ENCODE data around the gene RTF1.

RTF1 gene

GRCh38 chr15:41499109-41499851, 82.4 kb downstream of the RTF1 start:
- Histone ChIP-seq H3K9ac (ENCODE audit: low read length in 2 of 2) (no peak overlapping the region), H3K27me3 (ENCODE audit: control insufficient read depth in 1 of 2, insufficient read depth in 2 of 2, low read length in 2 of 2) (peaks cover 29 to 47% of the 10 kb centered on the region in 2 donors), H3K4me3 (ENCODE audit: low read length in 2 of 2) (no peak overlapping the region), H3K27ac (ENCODE audit: low read length) (no peak overlapping the region), H3K4me1 (ENCODE audit: control insufficient read depth, insufficient read depth, low read length) (peaks cover 25% of the 10 kb centered on the region), H3K9me3 (ENCODE audit: control insufficient read depth in 2 of 2, low read length in 2 of 2) (no peaks in the 10 kb centered on the region), H3K36me3 (ENCODE audit: control insufficient read depth in 2 of 2, insufficient read depth in 2 of 2, low read length in 2 of 2) (no peaks in the 10 kb centered on the region)

DNA sequence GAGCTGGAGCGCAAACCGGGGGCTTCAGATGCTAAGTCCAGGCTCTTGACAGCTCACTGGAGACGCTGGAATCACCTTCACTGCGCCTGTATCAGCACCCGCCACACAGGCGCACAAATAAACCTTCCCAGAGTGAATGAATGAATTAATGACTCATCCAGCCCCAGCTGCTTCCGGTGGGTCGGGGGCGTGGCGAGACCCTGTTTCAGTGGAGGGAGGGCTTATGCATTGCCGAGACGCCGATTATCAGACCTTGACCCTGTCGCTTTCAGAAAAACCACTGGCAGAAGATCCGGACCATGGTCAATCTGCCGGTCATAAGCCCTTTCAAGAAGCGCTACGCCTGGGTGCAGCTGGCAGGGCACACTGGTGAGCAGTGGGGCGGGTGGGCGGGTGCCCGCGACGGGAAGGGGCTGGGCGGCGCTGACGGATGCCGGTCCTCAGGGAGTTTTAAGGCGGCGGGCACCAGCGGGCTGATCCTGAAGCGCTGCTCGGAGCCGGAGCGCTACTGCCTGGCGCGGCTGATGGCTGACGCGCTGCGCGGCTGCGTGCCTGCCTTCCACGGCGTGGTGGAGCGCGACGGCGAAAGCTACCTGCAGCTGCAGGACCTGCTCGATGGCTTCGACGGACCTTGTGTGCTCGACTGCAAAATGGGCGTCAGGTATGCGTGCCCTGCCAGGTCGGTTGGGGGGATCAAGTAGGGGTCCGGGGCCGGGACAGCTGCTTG, 84.5 kb downstream of the RTF1 start:
- Histone ChIP-seq H3K27ac (ENCODE audit: low read length) (no peak overlapping the region), H3K4me3 (ENCODE audit: low read length in 2 of 2) (peak overlapping the region; percentile 52 to 62), H3K9ac (ENCODE audit: low read length in 2 of 2) (no peak overlapping the region), H3K27me3 (ENCODE audit: control insufficient read depth in 1 of 2, insufficient read depth in 2 of 2, low read length in 2 of 2) (peaks cover 33 to 41% of the 10 kb centered on the region in 2 donors), H3K9me3 (ENCODE audit: control insufficient read depth in 2 of 2, low read length in 2 of 2) (no peaks in the 10 kb centered on the region), H3K36me3 (ENCODE audit: control insufficient read depth in 2 of 2, insufficient read depth in 2 of 2, low read length in 2 of 2) (no peaks in the 10 kb centered on the region), H3K4me1 (ENCODE audit: control insufficient read depth, insufficient read depth, low read length) (peaks cover 15% of the 10 kb centered on the region)

DNA sequence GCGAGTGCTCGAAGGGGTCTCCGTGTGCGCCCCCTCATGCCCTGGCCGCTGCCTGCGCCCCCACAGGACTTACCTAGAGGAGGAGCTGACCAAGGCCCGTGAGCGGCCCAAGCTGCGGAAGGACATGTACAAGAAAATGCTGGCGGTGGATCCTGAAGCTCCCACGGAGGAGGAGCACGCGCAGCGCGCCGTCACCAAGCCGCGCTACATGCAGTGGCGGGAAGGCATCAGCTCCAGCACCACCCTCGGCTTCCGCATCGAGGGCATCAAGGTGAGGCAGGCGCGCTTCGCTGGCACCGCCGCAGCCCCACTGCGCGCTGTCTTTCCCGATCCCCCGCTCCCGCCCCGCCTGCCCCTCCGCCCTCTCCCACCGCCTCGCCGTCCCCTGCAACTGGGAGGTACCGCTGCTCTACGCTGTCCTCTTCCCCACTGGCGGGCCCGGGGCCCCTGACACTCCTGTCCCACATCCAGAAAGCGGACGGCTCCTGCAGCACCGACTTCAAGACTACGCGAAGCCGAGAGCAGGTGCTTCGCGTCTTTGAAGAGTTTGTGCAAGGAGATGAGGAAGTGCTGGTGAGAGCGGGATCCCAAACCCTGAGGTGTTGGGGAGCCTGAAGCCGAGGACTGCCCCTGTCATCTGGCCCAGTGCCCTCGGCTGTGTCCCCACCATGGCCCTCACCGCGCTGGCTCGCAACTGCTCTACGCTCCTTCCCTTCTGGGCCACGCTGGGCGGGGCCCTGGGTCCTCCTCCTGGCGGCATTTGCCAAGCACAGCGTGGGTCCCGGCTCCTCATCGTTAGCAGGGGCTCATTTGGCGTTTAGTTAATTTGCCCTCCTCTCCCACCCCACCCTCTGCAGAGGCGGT, 85.3 kb downstream of the RTF1 start:
- H3K4me1 ChIP-seq (ENCODE audit: control insufficient read depth, insufficient read depth, low read length), result peaks cover 15% of the 10 kb centered on the region
- H3K27me3 ChIP-seq (ENCODE audit: control insufficient read depth in 1 of 2, insufficient read depth in 2 of 2, low read length in 2 of 2), result peaks cover 33 to 41% of the 10 kb centered on the region in 2 donors
- H3K36me3 ChIP-seq (ENCODE audit: control insufficient read depth in 2 of 2, insufficient read depth in 2 of 2, low read length in 2 of 2), result no peaks in the 10 kb centered on the region
- no peak overlapping the region for H3K27ac ChIP-seq (ENCODE audit: low read length)
- no peaks in the 10 kb centered on the region for H3K9me3 ChIP-seq (ENCODE audit: control insufficient read depth in 2 of 2, low read length in 2 of 2)
- H3K9ac ChIP-seq (ENCODE audit: low read length in 2 of 2), result no peak overlapping the region
- H3K4me3 ChIP-seq (ENCODE audit: low read length in 2 of 2), result peak overlapping the region; percentile 52 to 62

- Histone ChIP-seq H3K4me3 (ENCODE audit: low read length in 2 of 2) (peak overlapping the region; percentile 47 to 52), H3K36me3 (ENCODE audit: control insufficient read depth in 2 of 2, insufficient read depth in 2 of 2, low read length in 2 of 2) (no peaks in the 10 kb centered on the region), H3K27me3 (ENCODE audit: control insufficient read depth in 1 of 2, insufficient read depth in 2 of 2, low read length in 2 of 2) (peaks cover 33 to 41% of the 10 kb centered on the region in 2 donors)
Observed at GRCh38 chr15:41502795-41503668, 86.1 kb downstream of the RTF1 start.

DNA sequence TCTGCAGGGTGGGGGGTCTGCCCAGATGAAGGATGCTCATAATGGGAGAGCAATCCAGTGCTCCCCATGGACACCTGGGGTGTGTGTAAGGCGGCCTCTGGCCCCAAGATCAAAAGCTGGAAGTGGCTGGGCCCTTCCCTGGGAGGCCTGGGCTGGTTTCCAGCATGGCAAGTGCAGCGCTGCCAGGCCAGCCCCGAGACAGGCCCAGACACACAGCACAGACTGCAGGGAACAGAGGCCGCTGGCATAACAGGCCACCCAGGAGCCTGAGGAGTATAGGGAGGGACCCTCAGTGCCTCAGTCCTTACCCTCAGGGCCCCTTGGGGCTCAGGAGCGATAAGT, 86.7 kb downstream of the RTF1 start:
- Histone ChIP-seq H3K9me3 (ENCODE audit: control insufficient read depth in 2 of 2, low read length in 2 of 2) (no peaks in the 10 kb centered on the region), H3K27me3 (ENCODE audit: control insufficient read depth in 1 of 2, insufficient read depth in 2 of 2, low read length in 2 of 2) (peaks cover 30 to 41% of the 10 kb centered on the region in 2 donors), H3K4me3 (ENCODE audit: low read length in 2 of 2) (no peak overlapping the region), H3K36me3 (ENCODE audit: control insufficient read depth in 2 of 2, insufficient read depth in 2 of 2, low read length in 2 of 2) (no peaks in the 10 kb centered on the region), H3K9ac (ENCODE audit: low read length in 2 of 2) (no peak overlapping the region), H3K27ac (ENCODE audit: low read length) (no peak overlapping the region), H3K4me1 (ENCODE audit: control insufficient read depth, insufficient read depth, low read length) (peaks cover 15% of the 10 kb centered on the region)

More at GRCh38 chr15:41502795-41503668, 86.1 kb downstream of the RTF1 start:
- Histone ChIP-seq H3K27ac (ENCODE audit: low read length) (no peak overlapping the region), H3K4me1 (ENCODE audit: control insufficient read depth, insufficient read depth, low read length) (peaks cover 15% of the 10 kb centered on the region), H3K9ac (ENCODE audit: low read length in 2 of 2) (no peak overlapping the region), H3K9me3 (ENCODE audit: control insufficient read depth in 2 of 2, low read length in 2 of 2) (no peaks in the 10 kb centered on the region)

- Histone ChIP-seq H3K9ac (ENCODE audit: low read length in 2 of 2) (no peak overlapping the region), H3K4me3 (ENCODE audit: low read length in 2 of 2) (no peak overlapping the region), H3K27me3 (ENCODE audit: control insufficient read depth in 1 of 2, insufficient read depth in 2 of 2, low read length in 2 of 2) (peaks cover 27 to 38% of the 10 kb centered on the region in 2 donors), H3K4me1 (ENCODE audit: control insufficient read depth, insufficient read depth, low read length) (peaks cover 15% of the 10 kb centered on the region), H3K9me3 (ENCODE audit: control insufficient read depth in 2 of 2, low read length in 2 of 2) (no peaks in the 10 kb centered on the region), H3K27ac (ENCODE audit: low read length) (no peak overlapping the region), H3K36me3 (ENCODE audit: control insufficient read depth in 2 of 2, insufficient read depth in 2 of 2, low read length in 2 of 2) (no peaks in the 10 kb centered on the region)
Observed at GRCh38 chr15:41504751-41505492, 88.0 kb downstream of the RTF1 start.

GRCh38 chr15:41505776-41506175, 88.9 kb downstream of the RTF1 start:
- H3K9ac ChIP-seq (ENCODE audit: low read length in 2 of 2), result no peak overlapping the region
- H3K27me3 ChIP-seq (ENCODE audit: control insufficient read depth in 1 of 2, insufficient read depth in 2 of 2, low read length in 2 of 2), result peaks cover 25 to 36% of the 10 kb centered on the region in 2 donors

DNA sequence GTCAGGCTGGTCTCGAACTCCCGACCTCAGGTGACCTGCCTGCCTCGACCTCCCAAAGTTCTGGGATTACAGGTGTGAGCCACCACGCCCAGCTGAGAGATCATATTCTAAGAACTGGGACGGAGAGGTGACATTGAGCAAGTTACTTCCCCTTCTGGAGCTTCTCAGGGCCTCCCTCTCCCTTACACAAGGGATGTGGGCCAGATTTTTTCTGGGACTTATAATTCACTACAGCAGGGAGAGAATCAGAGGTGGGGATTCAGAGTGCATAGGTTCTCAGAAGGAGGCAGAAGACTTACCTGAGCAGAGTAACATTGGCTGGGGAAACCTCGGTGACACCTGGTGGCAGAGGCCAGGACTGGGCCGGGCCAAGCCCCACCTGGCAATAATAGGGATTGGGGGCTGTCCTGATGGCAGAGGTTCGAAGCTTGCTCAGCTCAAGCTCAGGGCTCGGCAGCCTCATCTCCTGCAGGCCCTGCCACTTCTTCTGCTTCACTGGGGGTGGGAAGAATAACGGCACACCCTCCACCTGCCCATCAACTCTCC, 90.0 kb downstream of the RTF1 start:
- Histone ChIP-seq H3K9ac (ENCODE audit: low read length in 2 of 2) (no peak overlapping the region), H3K27me3 (ENCODE audit: control insufficient read depth in 1 of 2, insufficient read depth in 2 of 2, low read length in 2 of 2) (peaks cover 18 to 38% of the 10 kb centered on the region in 2 donors), H3K4me1 (ENCODE audit: control insufficient read depth, insufficient read depth, low read length) (peaks cover 9% of the 10 kb centered on the region), H3K27ac (ENCODE audit: low read length) (no peak overlapping the region), H3K4me3 (ENCODE audit: low read length in 2 of 2) (no peak overlapping the region), H3K9me3 (ENCODE audit: control insufficient read depth in 2 of 2, low read length in 2 of 2) (no peaks in the 10 kb centered on the region), H3K36me3 (ENCODE audit: control insufficient read depth in 2 of 2, insufficient read depth in 2 of 2, low read length in 2 of 2) (no peaks in the 10 kb centered on the region)

More at GRCh38 chr15:41505776-41506175, 88.9 kb downstream of the RTF1 start:
- Histone ChIP-seq H3K36me3 (ENCODE audit: control insufficient read depth in 2 of 2, insufficient read depth in 2 of 2, low read length in 2 of 2) (no peaks in the 10 kb centered on the region), H3K4me1 (ENCODE audit: control insufficient read depth, insufficient read depth, low read length) (peaks cover 15% of the 10 kb centered on the region), H3K9me3 (ENCODE audit: control insufficient read depth in 2 of 2, low read length in 2 of 2) (no peaks in the 10 kb centered on the region), H3K27ac (ENCODE audit: low read length) (no peak overlapping the region), H3K4me3 (ENCODE audit: low read length in 2 of 2) (no peak overlapping the region)

DNA sequence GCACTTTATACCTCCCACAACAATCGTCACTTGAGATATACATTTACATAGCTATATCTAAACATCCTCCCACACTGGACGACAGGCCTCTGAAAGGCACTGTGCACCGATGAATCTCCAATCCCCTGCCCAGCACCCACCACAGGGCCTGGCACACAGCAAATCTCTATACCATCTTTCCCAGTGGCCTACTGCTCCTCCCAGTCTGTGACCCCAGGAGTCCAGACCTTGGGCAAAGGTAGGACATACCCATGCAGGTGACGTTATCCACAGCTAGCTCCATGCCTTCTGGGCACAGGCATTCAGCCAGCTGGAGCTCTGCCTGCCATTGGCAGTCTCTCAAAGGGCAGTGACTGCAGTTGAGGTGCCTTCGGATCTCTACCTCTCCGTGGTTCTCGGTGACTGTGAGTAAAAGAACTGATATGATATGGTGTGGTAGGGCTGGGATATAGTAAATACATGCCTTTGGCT, 91.0 kb downstream of the RTF1 start:
- H3K9ac ChIP-seq (ENCODE audit: low read length in 2 of 2), result no peak overlapping the region
- H3K27ac ChIP-seq (ENCODE audit: low read length), result no peak overlapping the region
- H3K9me3 ChIP-seq (ENCODE audit: control insufficient read depth in 2 of 2, low read length in 2 of 2), result no peaks in the 10 kb centered on the region
- H3K36me3 ChIP-seq (ENCODE audit: control insufficient read depth in 2 of 2, insufficient read depth in 2 of 2, low read length in 2 of 2), result no peaks in the 10 kb centered on the region
- peaks cover 19 to 38% of the 10 kb centered on the region in 2 donors for H3K27me3 ChIP-seq (ENCODE audit: control insufficient read depth in 1 of 2, insufficient read depth in 2 of 2, low read length in 2 of 2)
- no peak overlapping the region for H3K4me3 ChIP-seq (ENCODE audit: low read length in 2 of 2)
- peaks cover 10% of the 10 kb centered on the region for H3K4me1 ChIP-seq (ENCODE audit: control insufficient read depth, insufficient read depth, low read length)

Measured in stomach smooth muscle (tissue), 2 donors.